DOHH2 (cell line): ENCODE results near the gene CLSTN1.

ENCODE experiments used
- CTCF ChIP-seq: fragments of 200-600 bp; sonication (generic); IDR thresholded peaks from one replicate; pipeline ENCODE4 v1.5.1; 2014; ENCODE audit warnings: antibody characterized with exemption, mild to moderate bottlenecking, low read depth, low read length; ENCODE audit not compliant: poor library complexity, severe bottlenecking
- EZH2phosphoT487 ChIP-seq: fragments of 200-600 bp; sonication (generic); IDR thresholded peaks from 2 replicates; pipeline ENCODE4 v1.6.1; 2017; ENCODE audit warnings: borderline replicate concordance, mild to moderate bottlenecking, antibody characterized with exemption, low read length, moderate library complexity, mixed read lengths

GRCh38 chr1:9859281-9860014, 35.7 kb upstream of the CLSTN1 start:
- TF ChIP-seq CTCF = no peak
- no peak for TF ChIP-seq EZH2phosphoT487
